Measurements from ENCODE around the gene MYO1D. TPM values are rescaled to one million over a fixed set of nuclear protein-coding genes. Genes with fewer than 3 reads are reported as not detected.

MYO1D gene
- total RNA-seq, 1 experiment from 2014 or later, result 35.7 TPM

GRCh38 chr17:32727681-32728080, 149.2 kb downstream of the MYO1D start:
- ChIA-PET RAD21 (ENCODE audit: low non-redundant PET in 1 of 2, low total read pairs in 2 of 2, uncharacterized antibody in 2 of 2, unreplicated experiment in 2 of 2) (no interaction called here), POLR2A (no interaction called here), CTCF (interaction anchor here (1.1 kb wide), 1 partner anchor 68 kb away, joined by 4 read pairs; no protein-coding TSS in a partner anchor)
- Histone ChIP-seq H3K36me3 (ENCODE audit: control insufficient read depth in 1 of 2, insufficient read depth in 2 of 2, low read length in 2 of 2) (no peaks in the 10 kb centered on the region), H3K9me2 (ENCODE audit: insufficient read depth) (no peaks in the 10 kb centered on the region), H3K27ac (ENCODE audit: low read depth, low read length) (no peak overlapping the region), H3K9me3 (ENCODE audit: control insufficient read depth in 1 of 2, insufficient read depth in 1 of 2, low read depth in 1 of 2, low read length in 2 of 2) (no peaks in the 10 kb centered on the region), H3K4me1 (ENCODE audit: control insufficient read depth in 1 of 2, insufficient read depth in 2 of 2, low read length in 2 of 2) (no peaks in the 10 kb centered on the region), H3K79me2 (ENCODE audit: insufficient read depth, low read length) (no peaks in the 10 kb centered on the region), H3K4me2 (ENCODE audit: low read length) (no peak overlapping the region), H3K9ac (ENCODE audit: low read length) (no peak overlapping the region), H3K27me3 (ENCODE audit: insufficient read depth, low read length) (no peaks in the 10 kb centered on the region), H4K20me1 (ENCODE audit: insufficient read depth) (no peaks in the 10 kb centered on the region), H3K4me3 (replicated peaks in 1 of 2; ENCODE audit: low read depth in 1 of 2, low read length in 2 of 2) (no peak overlapping the region), H2AFZ (ENCODE audit: low read depth, low read length, poor library complexity, severe bottlenecking) (no peak overlapping the region)
- TF ChIP-seq ZNF274 (IDR thresholded peaks at IDR 0.05; ENCODE audit: low read depth, low read length) (no peak), RAD21 (IDR thresholded peaks at IDR 0.05; ENCODE audit: low read depth) (no peak), EZH2 (IDR thresholded peaks at IDR 0.05) (no peak), YY1 (IDR thresholded peaks at IDR 0.05; ENCODE audit: extremely low read depth, insufficient replicate concordance, low read depth, low read length) (no peak), SRF (IDR thresholded peaks at IDR 0.05; ENCODE audit: low read depth) (no peak), POLR2AphosphoS5 (IDR thresholded peaks at IDR 0.05; ENCODE audit: low read depth, low read length) (no peak), ZFX (IDR thresholded peaks at IDR 0.05) (no peak), TCF7L2 (IDR thresholded peaks at IDR 0.05; ENCODE audit: borderline replicate concordance, extremely low read depth, insufficient read depth, insufficient read length) (no peak), CTCF (IDR thresholded peaks at IDR 0.05 in 2 of 3, conservative IDR thresholded peaks at IDR 0.05 in 1 of 3; ENCODE audit: borderline replicate concordance in 1 of 3, insufficient read depth in 1 of 3, low read depth in 2 of 3, low read length in 2 of 3) (no peak), FOSL1 (IDR thresholded peaks at IDR 0.05; ENCODE audit: low read depth) (no peak), REST (IDR thresholded peaks at IDR 0.05; ENCODE audit: low read depth) (no peak), ZBTB33 (IDR thresholded peaks at IDR 0.05; ENCODE audit: extremely low read depth, insufficient replicate concordance, low read length) (no peak), JUND (IDR thresholded peaks at IDR 0.05) (no peak), CBX3 (IDR thresholded peaks at IDR 0.05; ENCODE audit: low read depth) (no peak), EGR1 (IDR thresholded peaks at IDR 0.05; ENCODE audit: low read depth) (no peak)
- TF ChIP-seq, protein P1, sequence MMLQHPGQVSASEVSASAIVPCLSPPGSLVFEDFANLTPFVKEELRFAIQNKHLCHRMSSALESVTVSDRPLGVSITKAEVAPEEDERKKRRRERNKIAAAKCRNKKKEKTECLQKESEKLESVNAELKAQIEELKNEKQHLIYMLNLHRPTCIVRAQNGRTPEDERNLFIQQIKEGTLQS (IDR thresholded peaks at IDR 0.05), result no peak
- intact Hi-C loops (cut with micrococcal nuclease), result no loop called here
- DNase-seq (ENCODE audit: low read depth, low spot score) (no peak), ATAC-seq (no peak)
- BruUV-seq (replicated peaks), result no TSS peak

All from HCT116 (cell line).